HG03139 (cell line): Measurements from ENCODE around the gene CCDC91.

Experiments used
- ATAC-seq: cut with Tn5 transposase; IDR thresholded peaks from one replicate; pipeline ENCODE4 v1.9.1; 2021; ENCODE audit not compliant: unreplicated experiment

CCDC91 gene

DNA sequence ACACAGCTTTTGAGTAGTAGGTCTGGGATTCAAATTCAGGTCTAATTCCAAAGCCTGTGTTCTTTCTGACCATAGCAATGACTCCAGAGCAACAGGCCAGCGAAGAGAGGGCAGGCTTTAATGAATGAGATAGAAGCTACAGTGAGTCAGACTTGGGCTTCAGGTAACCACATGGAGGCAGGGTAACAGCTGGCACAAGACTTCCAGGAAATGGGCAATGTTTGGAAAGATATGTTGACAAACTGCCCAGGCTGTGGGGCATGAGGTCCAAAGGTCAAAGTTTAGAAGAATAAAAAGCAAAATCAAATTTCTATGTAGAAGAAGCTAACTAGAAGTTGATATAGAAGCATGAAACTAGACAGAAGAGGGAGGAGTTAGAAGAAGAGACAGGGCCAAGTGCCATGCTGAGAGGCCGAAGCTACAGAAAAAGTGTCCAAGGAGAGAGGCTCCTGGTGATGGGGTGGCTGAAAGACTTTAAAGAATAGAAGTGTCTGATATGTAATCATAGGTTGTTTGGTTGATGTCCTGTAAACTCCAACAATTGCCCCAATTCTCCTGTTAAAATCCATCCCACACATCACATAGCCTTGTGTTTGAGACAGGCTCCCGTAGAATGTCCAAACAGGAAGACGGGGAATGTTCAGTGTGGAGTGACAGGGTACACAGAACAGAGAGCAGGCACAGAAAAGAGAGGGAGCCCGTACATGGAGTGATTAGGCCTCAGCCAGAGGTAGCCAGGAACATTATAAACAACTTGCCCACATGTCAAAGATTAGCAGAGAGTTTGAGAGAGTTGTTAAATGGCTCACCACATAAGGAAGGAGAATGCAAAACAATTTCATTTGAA lies 384.7 kb downstream of the CCDC91 start:
- ATAC-seq = no peak

DNA sequence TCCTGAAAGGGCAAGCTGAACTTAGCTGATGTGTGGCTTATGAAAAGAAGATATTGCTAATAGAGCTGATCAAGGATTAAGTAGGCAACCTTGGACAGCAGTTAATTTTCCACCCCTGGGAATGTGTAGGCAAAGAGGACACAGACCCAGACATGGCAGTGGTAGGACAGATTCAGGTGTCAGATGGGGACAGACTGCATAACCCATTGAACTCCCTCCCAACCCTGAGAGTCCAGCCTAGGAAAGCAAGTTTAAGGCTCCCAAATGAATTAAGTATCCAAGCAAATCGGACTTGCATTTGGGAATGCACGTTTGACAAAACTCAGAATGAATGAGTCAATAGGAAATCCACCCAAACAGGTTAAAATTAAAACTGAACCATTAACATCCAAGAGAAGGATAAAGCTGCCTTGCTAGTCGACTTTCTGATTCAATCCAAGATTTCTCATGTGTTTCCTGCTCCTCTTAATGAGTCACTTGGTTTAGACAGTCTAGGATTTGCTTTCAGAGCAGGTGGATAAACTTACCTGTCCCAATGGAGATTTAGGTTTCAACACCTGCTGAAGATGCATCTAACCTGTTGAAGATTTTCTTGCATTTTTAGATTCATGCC lies 385.4 kb downstream of the CCDC91 start:
- ATAC-seq = no peak

DNA sequence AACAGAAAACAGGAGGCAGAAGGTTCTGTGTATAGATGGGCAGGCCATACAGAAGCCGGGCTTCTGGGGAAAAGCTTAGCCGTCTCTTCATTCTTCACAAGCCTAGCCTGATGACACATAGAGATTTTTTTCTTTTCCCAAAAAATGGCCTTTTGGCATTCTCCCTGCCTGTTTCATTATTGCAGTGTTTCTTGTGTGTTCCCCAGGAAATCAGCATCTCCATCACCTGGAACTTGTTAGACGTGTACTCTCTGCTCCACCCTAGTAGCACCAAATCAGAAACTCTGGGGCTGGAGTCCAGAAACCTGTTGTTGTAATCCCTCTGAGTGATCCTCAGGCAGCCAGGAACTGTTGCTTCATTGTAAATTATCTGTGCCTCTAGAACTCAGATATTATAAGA lies 388.1 kb downstream of the CCDC91 start:
- no peak for ATAC-seq

DNA sequence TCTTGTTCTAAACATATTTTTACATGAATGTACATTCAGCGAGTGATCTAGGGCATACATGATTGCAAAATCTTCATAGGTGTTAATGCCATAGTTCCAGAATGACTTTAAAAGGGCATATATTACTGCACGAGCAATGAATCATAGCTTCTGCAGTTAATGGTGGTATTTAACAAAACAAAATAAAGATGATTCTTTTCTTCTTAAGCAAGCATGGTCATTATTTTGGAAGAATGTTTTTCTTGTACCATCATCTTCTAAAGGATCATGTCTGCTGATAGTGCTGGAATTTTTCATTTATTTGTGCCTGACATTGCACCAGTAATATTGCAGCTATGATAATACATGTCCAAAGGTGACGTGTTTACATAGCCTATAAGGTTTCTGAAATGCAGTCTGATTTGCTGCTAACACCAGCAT lies 388.6 kb downstream of the CCDC91 start:
- no peak for ATAC-seq

DNA sequence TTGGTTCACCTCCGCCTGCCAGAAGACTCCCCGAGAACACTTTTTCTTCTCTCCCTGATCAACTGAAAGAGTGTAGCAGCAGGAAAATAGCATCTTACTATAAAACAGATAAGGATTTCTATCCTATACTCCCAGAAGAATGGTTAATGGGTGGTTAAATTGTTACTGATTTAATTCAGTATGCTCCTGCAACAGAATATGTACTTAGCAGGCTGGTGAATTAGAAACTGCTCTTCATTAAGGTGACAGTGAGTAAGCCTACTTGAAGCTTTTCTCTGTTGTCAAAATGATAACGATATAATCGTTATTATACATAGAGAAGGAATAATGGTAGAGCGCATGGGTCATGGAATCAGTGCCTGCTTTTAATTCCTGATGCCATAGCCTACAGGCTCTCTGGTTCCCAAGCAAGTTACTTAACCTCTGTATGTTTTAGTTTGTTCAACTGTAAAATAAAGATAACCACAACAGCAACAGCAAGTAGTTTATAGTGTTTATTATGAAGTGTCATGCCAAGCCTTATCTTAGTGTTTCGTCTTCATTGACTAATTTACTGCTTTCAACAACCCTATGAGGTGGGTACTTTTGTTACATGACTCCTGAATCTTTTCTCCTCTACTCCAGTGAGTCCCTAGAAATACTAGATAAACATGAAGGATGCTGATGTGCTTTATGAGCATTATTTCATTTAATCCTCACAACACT lies 392.6 kb downstream of the CCDC91 start:
- no peak for ATAC-seq

DNA sequence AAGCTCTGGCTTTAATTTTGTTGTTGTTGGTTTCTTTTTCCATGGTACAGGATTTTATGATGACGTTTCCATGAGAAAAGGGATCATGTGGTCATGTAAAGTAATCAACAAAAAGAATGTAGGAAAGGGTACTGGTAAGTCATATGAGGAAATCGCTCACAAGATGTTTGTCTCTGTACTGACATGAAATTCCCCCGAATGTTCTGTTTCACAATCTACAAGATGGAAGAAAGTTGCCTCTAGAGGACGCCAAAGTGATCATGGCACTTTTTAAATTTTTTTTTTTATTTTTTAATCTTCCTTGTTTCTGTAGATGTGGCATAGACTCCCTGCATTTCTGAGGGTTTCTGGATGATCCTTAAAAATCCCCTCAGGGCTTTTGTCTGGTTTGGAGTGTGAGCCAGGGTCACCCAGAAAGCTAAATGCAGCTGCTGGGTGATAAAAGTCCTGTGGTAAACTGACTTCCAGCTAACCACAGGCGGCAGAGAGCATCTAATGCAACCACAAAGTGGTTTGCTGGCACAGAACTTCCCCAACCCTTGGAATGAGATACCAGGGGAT lies 393.5 kb downstream of the CCDC91 start:
- no peak for ATAC-seq

- no peak for ATAC-seq
Measured at GRCh38 chr12:28585146-28585545, 394.9 kb downstream of the CCDC91 start.

DNA sequence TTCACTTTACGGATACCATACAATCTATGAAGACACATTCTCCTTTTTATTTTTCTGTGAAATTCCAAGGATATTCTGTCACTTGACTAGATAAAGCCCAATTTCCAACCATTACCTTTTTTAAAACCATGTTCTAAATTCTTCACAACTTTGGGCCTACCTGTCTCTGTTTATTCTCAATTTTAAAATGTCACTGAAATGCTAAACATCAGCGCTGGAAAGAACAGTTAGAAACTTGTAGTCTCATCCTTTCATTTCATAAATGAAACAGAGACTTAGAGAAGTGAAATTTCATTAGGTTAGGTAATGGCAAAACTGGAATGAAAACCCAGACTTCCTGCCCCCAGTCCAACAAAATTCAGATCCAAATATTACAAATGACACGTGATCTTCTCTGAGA lies 396.2 kb downstream of the CCDC91 start:
- no peak for ATAC-seq

GRCh38 chr12:28591831-28592230 lies 401.6 kb downstream of the CCDC91 start:
- no peak for ATAC-seq
